WTC11 (cell line): Measurements from ENCODE around the gene CDH6. TPM values are rescaled to one million over a fixed set of nuclear protein-coding genes. Genes with fewer than 3 reads are reported as not detected.

Source experiments
- ATAC-seq: fragments of 200-7000 bp; cut with Tn5 transposase; 2 replicates; pipeline ENCODE4 v1.10.0; 2021; ENCODE audit warnings: mild to moderate bottlenecking, moderate library complexity
- CTCF ChIA-PET: fragments of 300-600 bp; sonication (Branson Sonifier 250); formaldehyde crosslinking; loops from one replicate; lab custom pipeline; 2021; ENCODE audit warnings: antibody characterized with exemption; lab: Charles Lee
- POLR2A ChIA-PET: fragments of 350-600 bp; sonication (Branson Sonifier 250); formaldehyde crosslinking; loops from one replicate; lab custom pipeline; 2021; ENCODE audit warnings: antibody characterized with exemption; lab: Charles Lee
- DNase-seq: peaks from one replicate; pipeline ENCODE4 v3.0.0; 2021; ENCODE audit warnings: low spot score
- H3K27ac Mint-ChIP-seq: 2 replicates; pipeline ENCODE4 v1.8.0; 2021; ENCODE audit warnings: mixed read lengths
- H3K27me3 Mint-ChIP-seq: 2 replicates; pipeline ENCODE4 v1.8.0; 2021; ENCODE audit warnings: low read depth, mild to moderate bottlenecking, moderate library complexity, mixed read lengths
- H3K36me3 Mint-ChIP-seq: 2 replicates; pipeline ENCODE4 v1.8.0; 2021; ENCODE audit warnings: mixed read lengths
- H3K4me1 Mint-ChIP-seq: 2 replicates; pipeline ENCODE4 v1.8.0; 2022; ENCODE audit warnings: mixed read lengths
- H3K4me3 Mint-ChIP-seq: 2 replicates; pipeline ENCODE4 v1.8.0; 2021; ENCODE audit warnings: mild to moderate bottlenecking, moderate library complexity, mixed read lengths
- H3K9me3 Mint-ChIP-seq: 2 replicates; pipeline ENCODE4 v1.8.0; 2021; ENCODE audit warnings: mixed read lengths
- ATF2 ChIP-seq: sonication (generic); formaldehyde crosslinking; IDR thresholded peaks from 2 replicates; pipeline ENCODE4 v1.8.1; 2022; ENCODE audit warnings: low read depth, missing genetic modification reagents, borderline replicate concordance
- CREB1 ChIP-seq: sonication (generic); formaldehyde crosslinking; IDR thresholded peaks from 2 replicates; pipeline ENCODE4 v1.8.0; 2023; ENCODE audit warnings: mild to moderate bottlenecking, missing genetic modification reagents
- EMX1 ChIP-seq: fragments of 250-450 bp; sonication (Bioruptor Pico); IDR thresholded peaks from 2 replicates; pipeline ENCODE4 v1.8.0; 2021; ENCODE audit warnings: mild to moderate bottlenecking
- FOXP1 ChIP-seq: sonication (generic); formaldehyde crosslinking; IDR thresholded peaks from 2 replicates; pipeline ENCODE4 v1.8.0; 2022; ENCODE audit warnings: missing genetic modification reagents, mild to moderate bottlenecking, moderate library complexity, borderline replicate concordance
- GRHL2 ChIP-seq: fragments of 250-450 bp; sonication (Bioruptor Pico); IDR thresholded peaks from 2 replicates; pipeline ENCODE4 v1.8.0; 2022; ENCODE audit warnings: mild to moderate bottlenecking, moderate library complexity; ENCODE audit not compliant: insufficient replicate concordance, severe bottlenecking
- JAZF1 ChIP-seq: fragments of 250-450 bp; sonication (Bioruptor Pico); IDR thresholded peaks from 2 replicates; pipeline ENCODE4 v1.9.0; 2021; ENCODE audit warnings: moderate library complexity, mild to moderate bottlenecking, inconsistent platforms
- KAT7 ChIP-seq: sonication (generic); formaldehyde crosslinking; IDR thresholded peaks from 2 replicates; pipeline ENCODE4 v1.8.1; 2023; ENCODE audit warnings: missing genetic modification reagents, mild to moderate bottlenecking, borderline replicate concordance
- NFATC4 ChIP-seq: fragments of 250-450 bp; sonication (Bioruptor Pico); IDR thresholded peaks from 2 replicates; pipeline ENCODE4 v1.9.0; 2021; ENCODE audit warnings: mild to moderate bottlenecking
- NFE2L1 ChIP-seq: sonication (generic); formaldehyde crosslinking; IDR thresholded peaks from 2 replicates; pipeline ENCODE4 v1.8.1; 2023; ENCODE audit warnings: missing genetic modification reagents
- NR1H2 ChIP-seq: sonication (generic); formaldehyde crosslinking; IDR thresholded peaks from 2 replicates; pipeline ENCODE4 v1.9.0; 2021; ENCODE audit warnings: mild to moderate bottlenecking, moderate library complexity, missing genetic modification reagents
- NR3C1 ChIP-seq: sonication (generic); formaldehyde crosslinking; conservative IDR thresholded peaks from 2 replicates; pipeline ENCODE4 v1.8.1; 2023; ENCODE audit warnings: low read depth, mild to moderate bottlenecking, missing genetic modification reagents
- RELA ChIP-seq: sonication (generic); formaldehyde crosslinking; IDR thresholded peaks from 2 replicates; pipeline ENCODE4 v1.8.1; 2022; ENCODE audit warnings: missing genetic modification reagents, mild to moderate bottlenecking, borderline replicate concordance
- RORB ChIP-seq: fragments of 250-450 bp; sonication (Bioruptor Pico); IDR thresholded peaks from 2 replicates; pipeline ENCODE4 v1.9.0; 2021; ENCODE audit warnings: mild to moderate bottlenecking
- SMAD3 ChIP-seq: sonication (generic); formaldehyde crosslinking; IDR thresholded peaks from 2 replicates; pipeline ENCODE4 v1.8.0; 2022; ENCODE audit warnings: missing genetic modification reagents, mild to moderate bottlenecking, borderline replicate concordance
- SP1 ChIP-seq: sonication (generic); formaldehyde crosslinking; conservative IDR thresholded peaks from 2 replicates; pipeline ENCODE4 v1.8.1; 2022; ENCODE audit warnings: missing genetic modification reagents
- STAT6 ChIP-seq: sonication (generic); formaldehyde crosslinking; conservative IDR thresholded peaks from 2 replicates; pipeline ENCODE4 v1.8.1; 2023; ENCODE audit warnings: mild to moderate bottlenecking, low read depth, missing genetic modification reagents, moderate library complexity
- TCF7 ChIP-seq: sonication (generic); formaldehyde crosslinking; IDR thresholded peaks from 2 replicates; pipeline ENCODE4 v1.8.0; 2022; ENCODE audit warnings: mild to moderate bottlenecking, low read depth, missing genetic modification reagents, moderate library complexity
- ZNF138 ChIP-seq: sonication (generic); formaldehyde crosslinking; conservative IDR thresholded peaks from 2 replicates; pipeline ENCODE4 v1.8.1; 2022; ENCODE audit warnings: mild to moderate bottlenecking, moderate library complexity, missing genetic modification reagents
- ZNF232 ChIP-seq: sonication (generic); formaldehyde crosslinking; IDR thresholded peaks from 2 replicates; pipeline ENCODE4 v1.8.0; 2022; ENCODE audit warnings: mild to moderate bottlenecking, missing genetic modification reagents
- ZNF425 ChIP-seq: fragments of 250-450 bp; sonication (Bioruptor Pico); conservative IDR thresholded peaks from 2 replicates; pipeline ENCODE4 v1.9.0; 2021; ENCODE audit warnings: mild to moderate bottlenecking
- total RNA-seq: library from RNA; stranded (reverse); gene quantifications from 3 replicates; pipeline ENCODE4 v1.2.3, GENCODE V29; 2021

Gene CDH6
- total RNA-seq, 1 experiment from 2014 or later: 2.6 TPM

- Mint-ChIP-seq H3K4me1 (peaks cover 18% of the 10 kb centered on the region), H3K36me3 (peaks cover 5% of the 10 kb centered on the region), H3K9me3 (peaks cover 30% of the 10 kb centered on the region), H3K4me3 (no peak overlapping the region), H3K27ac (no peak overlapping the region), H3K27me3 (no peaks in the 10 kb centered on the region)
- ChIA-PET CTCF (no interaction called here), POLR2A (no interaction called here)
- DNase-seq (no peak), ATAC-seq (no peak)
- TF ChIP-seq ZNF425 (CRISPR knock-in tag): no peak
- TF ChIP-seq SP1: no peak
- no peak for TF ChIP-seq NFE2L1 (CRISPR knock-in tag)
- no peak for TF ChIP-seq KAT7
- TF ChIP-seq NR3C1 (CRISPR knock-in tag): no peak
- TF ChIP-seq NR1H2 (CRISPR knock-in tag): no peak
- no peak for TF ChIP-seq STAT6 (CRISPR knock-in tag)
- no peak for TF ChIP-seq FOXP1 (CRISPR knock-in tag)
- no peak for TF ChIP-seq RELA (CRISPR knock-in tag)
- TF ChIP-seq GRHL2 (CRISPR knock-in tag): no peak
- no peak for TF ChIP-seq NFATC4 (CRISPR knock-in tag)
These were observed 166.4 kb downstream of the CDH6 start for GRCh38 chr5:31359839-31360238.

- Mint-ChIP-seq H3K9me3 (peaks cover 22% of the 10 kb centered on the region), H3K4me1 (peaks cover 18% of the 10 kb centered on the region), H3K27me3 (no peaks in the 10 kb centered on the region), H3K4me3 (no peak overlapping the region), H3K36me3 (peaks cover 6% of the 10 kb centered on the region), H3K27ac (no peak overlapping the region)
- DNase-seq (no peak), ATAC-seq (no peak)
- CTCF ChIA-PET: interaction anchor here (0.6 kb wide), 1 partner anchor 618 kb away, joined by 3 read pairs; no protein-coding TSS in a partner anchor
- POLR2A ChIA-PET: no interaction called here
- TF ChIP-seq RORB (no peak), ZNF232 (no peak), SMAD3 (no peak), EMX1 (no peak), JAZF1 (no peak), CREB1 (no peak), ZNF138 (CRISPR knock-in tag) (no peak), ATF2 (CRISPR knock-in tag) (no peak), TCF7 (no peak)
These were observed 167.7 kb downstream of the CDH6 start for GRCh38 chr5:31361234-31361633.
